Naive thymus-derived CD8-positive, alpha-beta T cell (primary cell): Measurements from ENCODE around the gene CA9. TPM values are rescaled to one million over a fixed set of nuclear protein-coding genes. Genes with fewer than 3 reads are reported as not detected.

ENCODE experiments used
- ATAC-seq, 2 donors: fragments of 150-1000 bp; cut with Tn5 transposase in 1 of 2; sonication (Bioruptor Pico), chemical (Tn5 transposase) in 1 of 2; 1 replicate in 1 of 2; 2 replicates in 1 of 2; pipeline ENCODE4 v1.10.0; 2021; ENCODE audit warnings: mild to moderate bottlenecking in 2 of 2, moderate library complexity in 2 of 2
- POLR2A ChIA-PET: fragments of 350-600 bp; sonication (Branson Sonifier 250); formaldehyde crosslinking; loops from one replicate; lab custom pipeline; 2021; ENCODE audit warnings: antibody characterized with exemption; lab: Charles Lee
- DNase-seq, 10 donors: peaks; one replicate each; pipeline versions ENCODE4 v3.0.0 to v3.0.0-alpha.2; 2020 to 2022
- H3K27ac Mint-ChIP-seq, 10 donors: one replicate each; pipeline ENCODE4 v1.8.0; 2020 to 2022; ENCODE audit warnings: mild to moderate bottlenecking in 10 of 10, mixed read lengths in 10 of 10, moderate library complexity in 4 of 10, inconsistent platforms in 1 of 10
- H3K27me3 Mint-ChIP-seq, 5 donors: one replicate each; pipeline ENCODE4 v1.8.0; 2021 to 2022; ENCODE audit warnings: mixed read lengths in 5 of 5
- H3K36me3 Mint-ChIP-seq, 3 donors: one replicate each; pipeline ENCODE4 v1.8.0; 2020 to 2022; ENCODE audit warnings: mixed read lengths in 3 of 3, mild to moderate bottlenecking in 2 of 3, inconsistent platforms in 1 of 3
- H3K4me1 Mint-ChIP-seq, 4 donors: one replicate each; pipeline ENCODE4 v1.8.0; 2021 to 2022; ENCODE audit warnings: mixed read lengths in 4 of 4
- H3K4me3 Mint-ChIP-seq, 10 donors: one replicate each; pipeline ENCODE4 v1.8.0; 2020 to 2022; ENCODE audit warnings: mild to moderate bottlenecking in 10 of 10, mixed read lengths in 10 of 10, moderate library complexity in 6 of 10, inconsistent platforms in 1 of 10
- H3K9me3 Mint-ChIP-seq, 9 donors: one replicate each; pipeline ENCODE4 v1.8.0; 2020 to 2022; ENCODE audit warnings: mixed read lengths in 9 of 9, mild to moderate bottlenecking in 3 of 9, inconsistent platforms in 1 of 9, moderate library complexity in 1 of 9
- polyA plus RNA-seq, 3 donors: library from polyadenylated mRNA; unstranded; fragments of 300-500 nt; fragmentation: Illumina TruSeq; gene quantifications; one replicate each; pipeline ENCODE4 v1.2.3, GENCODE V29; 2021
- total RNA-seq, 8 experiments: library from RNA in 2 of 8; stranded (reverse) in 2 of 8; gene quantifications; one replicate each; pipeline ENCODE4 v1.2.3 and lab custom pipeline; 2021 to 2026

Gene CA9
- total and polyA plus RNA-seq, 5 experiments from 2014 or later: not detected

GRCh38 chr9:35712762-35713400 is 39.2 kb downstream of the CA9 start:
- H3K36me3 Mint-ChIP-seq: peaks cover 3 to 94% (median 21%) of the 10 kb centered on the region in 3 donors
- no peaks in the 10 kb centered on the region for H3K27me3 Mint-ChIP-seq
- H3K4me3 Mint-ChIP-seq: no peak overlapping the region
- ATAC-seq: no peak
- POLR2A ChIA-PET: interaction anchor here (0.6 to 1.9 kb wide), 3 partner anchors 15 to 95 kb away, joined by 3 to 5 read pairs (median 4); partner anchors contain the start of genes CD72 and TLN1
- H3K4me1 Mint-ChIP-seq: peaks cover 0 to 9% (median 2%) of the 10 kb centered on the region in 4 donors
- DNase-seq: no peak
- H3K9me3 Mint-ChIP-seq: no peaks in the 10 kb centered on the region
- H3K27ac Mint-ChIP-seq: peak overlapping the region in 1 of 10 donors; percentile 15

- H3K4me3 Mint-ChIP-seq: no peak overlapping the region
- no peaks in the 10 kb centered on the region for H3K9me3 Mint-ChIP-seq
- no peaks in the 10 kb centered on the region for H3K27me3 Mint-ChIP-seq
- DNase-seq (no peak), ATAC-seq (no peak)
- POLR2A ChIA-PET: interaction anchor here (1.9 kb wide), 1 partner anchor 18 kb away, joined by 4 read pairs; the partner anchor contains the start of gene TLN1
- peaks cover 0 to 12% (median 2%) of the 10 kb centered on the region in 4 donors for H3K4me1 Mint-ChIP-seq
- peak overlapping the region in 4 of 10 donors; percentile 14 to 44 (median 33) for H3K27ac Mint-ChIP-seq
- peaks cover 0 to 94% (median 23%) of the 10 kb centered on the region in 3 donors for H3K36me3 Mint-ChIP-seq
Observed at GRCh38 chr9:35713578-35713977, 39.9 kb downstream of the CA9 start.

GRCh38 chr9:35714123-35714522 is 40.4 kb downstream of the CA9 start:
- DNase-seq (no peak), ATAC-seq (no peak)
- Mint-ChIP-seq H3K9me3 (no peaks in the 10 kb centered on the region), H3K4me1 (peaks cover 0 to 12% (median 4%) of the 10 kb centered on the region in 4 donors), H3K36me3 (peaks cover 0 to 94% (median 23%) of the 10 kb centered on the region in 3 donors), H3K27me3 (no peaks in the 10 kb centered on the region), H3K4me3 (no peak overlapping the region), H3K27ac (peak overlapping the region in 2 of 10 donors; percentile 66 to 76)
- POLR2A ChIA-PET: interaction anchor here (1.9 kb wide), 1 partner anchor 18 kb away, joined by 4 read pairs; the partner anchor contains the start of gene TLN1

GRCh38 chr9:35714579-35715252 is 41.0 kb downstream of the CA9 start:
- Mint-ChIP-seq H3K27me3 (no peaks in the 10 kb centered on the region), H3K27ac (peak overlapping the region in 5 of 10 donors; percentile 20 to 76 (median 53)), H3K4me3 (no peak overlapping the region), H3K4me1 (peaks cover 0 to 12% (median 6%) of the 10 kb centered on the region in 4 donors), H3K9me3 (no peaks in the 10 kb centered on the region), H3K36me3 (peaks cover 0 to 95% (median 26%) of the 10 kb centered on the region in 3 donors)
- ATAC-seq: no peak
- POLR2A ChIA-PET: no interaction called here
- DNase-seq: no peak

DNA sequence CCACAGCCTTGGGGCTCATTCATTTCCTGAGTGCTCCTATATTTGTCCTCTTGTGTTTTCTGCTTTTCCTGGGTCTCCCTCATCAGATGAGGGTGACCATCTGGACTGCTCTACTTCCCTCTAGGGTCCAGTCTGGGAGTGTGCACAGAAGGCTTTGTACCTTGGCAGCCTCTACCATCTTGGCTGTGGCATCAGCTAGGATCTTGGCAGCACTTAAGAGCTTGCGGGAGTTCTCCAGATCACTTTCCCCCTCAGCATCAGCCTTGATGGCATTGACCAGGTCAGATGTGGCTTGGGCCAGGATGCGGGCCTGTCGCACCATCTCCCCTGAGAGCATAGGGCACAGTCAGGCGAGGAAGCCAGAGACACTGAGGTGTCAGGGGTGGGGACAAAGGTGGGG is 42.5 kb downstream of the CA9 start:
- H3K9me3 Mint-ChIP-seq: no peaks in the 10 kb centered on the region
- peaks cover 0 to 100% (median 19%) of the 10 kb centered on the region in 3 donors for H3K36me3 Mint-ChIP-seq
- DNase-seq (no peak), ATAC-seq (no peak)
- H3K27ac Mint-ChIP-seq: peak overlapping the region in 4 of 10 donors; percentile 12 to 80 (median 37)
- H3K4me1 Mint-ChIP-seq: peaks cover 0 to 12% (median 6%) of the 10 kb centered on the region in 4 donors
- POLR2A ChIA-PET: interaction anchor here (1.0 to 2.1 kb wide), 2 partner anchors 10 to 16 kb away, joined by 3 to 5 read pairs; partner anchors contain the start of genes CREB3 and TLN1
- no peak overlapping the region for H3K4me3 Mint-ChIP-seq
- no peaks in the 10 kb centered on the region for H3K27me3 Mint-ChIP-seq

- Mint-ChIP-seq H3K27ac (peak overlapping the region in 2 of 10 donors; percentile 56 to 80), H3K4me3 (no peak overlapping the region), H3K9me3 (no peaks in the 10 kb centered on the region), H3K36me3 (peaks cover 0 to 100% (median 24%) of the 10 kb centered on the region in 3 donors), H3K4me1 (peaks cover 0 to 13% (median 9%) of the 10 kb centered on the region in 4 donors), H3K27me3 (no peaks in the 10 kb centered on the region)
- ATAC-seq: no peak
- DNase-seq: no peak
- POLR2A ChIA-PET: interaction anchor here (2.1 kb wide), 1 partner anchor 15 kb away, joined by 5 read pairs; the partner anchor contains the start of genes CREB3 and TLN1
Observed at GRCh38 chr9:35717132-35717870, 43.6 kb downstream of the CA9 start.

GRCh38 chr9:35718721-35719511 is 45.2 kb downstream of the CA9 start:
- Mint-ChIP-seq H3K27ac (peak overlapping the region in 1 of 10 donors; percentile 83), H3K4me3 (no peak overlapping the region), H3K36me3 (peaks cover 0 to 99% (median 24%) of the 10 kb centered on the region in 3 donors)

GRCh38 chr9:35719546-35719945 is 45.8 kb downstream of the CA9 start:
- H3K36me3 Mint-ChIP-seq: peaks cover 0 to 99% (median 24%) of the 10 kb centered on the region in 3 donors
- ATAC-seq (no peak), DNase-seq (no peak)
- POLR2A ChIA-PET: no interaction called here
- peaks cover 3 to 13% (median 10%) of the 10 kb centered on the region in 4 donors for H3K4me1 Mint-ChIP-seq
- peak overlapping the region in 3 of 10 donors; percentile 27 to 83 (median 50) for H3K27ac Mint-ChIP-seq
- H3K27me3 Mint-ChIP-seq: no peaks in the 10 kb centered on the region
- no peak overlapping the region for H3K4me3 Mint-ChIP-seq
- no peaks in the 10 kb centered on the region for H3K9me3 Mint-ChIP-seq

More at GRCh38 chr9:35718721-35719511, 45.2 kb downstream of the CA9 start:
- DNase-seq (peak in 1 of 10 donors; percentile 9), ATAC-seq (peak in 1 of 2 donors; percentile 73)
- Mint-ChIP-seq H3K4me1 (peaks cover 0 to 13% (median 9%) of the 10 kb centered on the region in 4 donors), H3K27me3 (no peaks in the 10 kb centered on the region), H3K9me3 (no peaks in the 10 kb centered on the region)
- POLR2A ChIA-PET: no interaction called here

- Mint-ChIP-seq H3K27ac (no peak overlapping the region), H3K36me3 (peaks cover 0 to 82% (median 12%) of the 10 kb centered on the region in 3 donors), H3K4me3 (no peak overlapping the region), H3K9me3 (no peaks in the 10 kb centered on the region), H3K4me1 (peaks cover 4 to 15% (median 10%) of the 10 kb centered on the region in 4 donors), H3K27me3 (no peaks in the 10 kb centered on the region)
- DNase-seq (no peak), ATAC-seq (no peak)
- POLR2A ChIA-PET: no interaction called here
Observed at GRCh38 chr9:35723426-35723825, 49.7 kb downstream of the CA9 start.

DNA sequence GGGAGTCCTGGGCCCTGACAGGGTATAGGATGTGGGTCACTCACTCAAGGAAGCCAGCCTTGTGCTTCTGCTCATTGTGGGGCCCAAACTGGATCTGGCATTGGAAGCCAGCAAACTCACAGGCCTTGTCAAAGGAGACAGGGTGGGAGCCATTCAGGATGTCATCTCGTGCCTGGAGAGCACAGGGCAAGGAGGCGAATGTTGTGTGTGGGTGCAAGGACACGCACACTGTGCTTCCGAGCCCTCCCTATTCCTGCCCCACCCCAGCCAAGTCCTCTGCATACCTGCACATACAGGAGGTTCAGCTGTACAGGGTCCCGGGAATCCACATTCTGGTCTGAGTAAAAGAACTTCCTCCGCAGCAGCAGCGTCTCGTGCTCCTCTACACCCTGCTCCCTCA is 50.2 kb downstream of the CA9 start:
- no peak overlapping the region for H3K4me3 Mint-ChIP-seq
- H3K27ac Mint-ChIP-seq: peak overlapping the region in 1 of 10 donors; percentile 37
- DNase-seq (no peak), ATAC-seq (no peak)
- H3K9me3 Mint-ChIP-seq: no peaks in the 10 kb centered on the region
- peaks cover 4 to 15% (median 9%) of the 10 kb centered on the region in 4 donors for H3K4me1 Mint-ChIP-seq
- POLR2A ChIA-PET: no interaction called here
- no peaks in the 10 kb centered on the region for H3K27me3 Mint-ChIP-seq
- peaks cover 0 to 77% (median 11%) of the 10 kb centered on the region in 3 donors for H3K36me3 Mint-ChIP-seq

- H3K4me1 Mint-ChIP-seq: peaks cover 4 to 18% (median 5%) of the 10 kb centered on the region in 4 donors
- peak overlapping the region in 1 of 10 donors; percentile 13 for H3K27ac Mint-ChIP-seq
- POLR2A ChIA-PET: interaction anchor here (1.6 kb wide), 1 partner anchor 21 kb away, joined by 5 read pairs; no protein-coding TSS in a partner anchor
- H3K4me3 Mint-ChIP-seq: no peak overlapping the region
- no peaks in the 10 kb centered on the region for H3K27me3 Mint-ChIP-seq
- DNase-seq (no peak), ATAC-seq (no peak)
- H3K9me3 Mint-ChIP-seq: no peaks in the 10 kb centered on the region
- H3K36me3 Mint-ChIP-seq: peaks cover 0 to 62% (median 7%) of the 10 kb centered on the region in 3 donors
Observed at GRCh38 chr9:35725362-35725761, 51.6 kb downstream of the CA9 start.
